OCI-LY1 (cell line): ENCODE data around the gene IL17RD.

Source experiments
- EZH2 ChIP-seq: fragments of 200-600 bp; sonication (generic), shearing (Covaris generic); IDR thresholded peaks from 2 replicates; pipeline ENCODE4 v1.8.0; 2017; ENCODE audit warnings: borderline replicate concordance, mixed run types, mild to moderate bottlenecking, antibody characterized with exemption, low read length, moderate library complexity, mixed read lengths
- TF ChIP-seq, protein P1 (sequence below): fragments of 200-600 bp; sonication (generic), shearing (Covaris generic); IDR thresholded peaks from 2 replicates; pipeline ENCODE4 v1.5.1; 2017; ENCODE audit warnings: mild to moderate bottlenecking, antibody characterized with exemption, low read length, moderate library complexity, mixed read lengths

DNA sequence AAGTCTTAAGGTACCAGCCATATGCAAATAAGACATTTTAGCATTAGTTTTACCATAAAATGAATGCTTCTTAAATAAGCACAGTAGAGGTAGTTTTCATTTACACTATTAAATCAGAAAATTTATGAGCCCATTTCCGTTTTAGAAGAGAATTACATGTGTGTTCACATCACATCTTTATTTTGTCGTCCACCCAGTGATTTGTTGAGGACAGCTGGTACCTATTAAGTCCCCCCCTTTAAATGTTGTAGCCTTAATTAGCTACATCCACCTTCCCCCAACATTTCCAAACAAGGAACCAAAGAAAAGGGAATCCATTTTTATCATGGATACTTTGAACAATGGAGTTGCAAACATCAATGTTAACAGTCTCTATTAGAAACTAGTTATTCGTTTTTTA lies 6.8 kb downstream of the IL17RD start:
- TF ChIP-seq, protein P1, sequence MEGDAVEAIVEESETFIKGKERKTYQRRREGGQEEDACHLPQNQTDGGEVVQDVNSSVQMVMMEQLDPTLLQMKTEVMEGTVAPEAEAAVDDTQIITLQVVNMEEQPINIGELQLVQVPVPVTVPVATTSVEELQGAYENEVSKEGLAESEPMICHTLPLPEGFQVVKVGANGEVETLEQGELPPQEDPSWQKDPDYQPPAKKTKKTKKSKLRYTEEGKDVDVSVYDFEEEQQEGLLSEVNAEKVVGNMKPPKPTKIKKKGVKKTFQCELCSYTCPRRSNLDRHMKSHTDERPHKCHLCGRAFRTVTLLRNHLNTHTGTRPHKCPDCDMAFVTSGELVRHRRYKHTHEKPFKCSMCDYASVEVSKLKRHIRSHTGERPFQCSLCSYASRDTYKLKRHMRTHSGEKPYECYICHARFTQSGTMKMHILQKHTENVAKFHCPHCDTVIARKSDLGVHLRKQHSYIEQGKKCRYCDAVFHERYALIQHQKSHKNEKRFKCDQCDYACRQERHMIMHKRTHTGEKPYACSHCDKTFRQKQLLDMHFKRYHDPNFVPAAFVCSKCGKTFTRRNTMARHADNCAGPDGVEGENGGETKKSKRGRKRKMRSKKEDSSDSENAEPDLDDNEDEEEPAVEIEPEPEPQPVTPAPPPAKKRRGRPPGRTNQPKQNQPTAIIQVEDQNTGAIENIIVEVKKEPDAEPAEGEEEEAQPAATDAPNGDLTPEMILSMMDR, result no peak
- no peak for TF ChIP-seq EZH2
